ENCODE measurements around the gene CCL26. TPM values are rescaled to one million over a fixed set of nuclear protein-coding genes. Genes with fewer than 3 reads are reported as not detected.

The CCL26 gene
- total RNA-seq, 6 experiments from 2014 or later: not detected

- Histone ChIP-seq H3K36me3 (no peaks in the 10 kb centered on the region), H3K27me3 (no peaks in the 10 kb centered on the region), H3K27ac (no peak overlapping the region), H3K9me3 (no peaks in the 10 kb centered on the region), H3K4me1 (peaks cover 0 to 5% (median 0%) of the 10 kb centered on the region in 4 donors), H3K4me3 (no peak overlapping the region)
- TF ChIP-seq CTCF (IDR thresholded peaks at IDR 0.05): no peak
- no peak for TF ChIP-seq POLR2A (IDR thresholded peaks at IDR 0.05)
- 90% methylated on average over 9 of the region's 9 CpGs for WGBS (ENCODE audit: insufficient coverage, low coverage, low lambda C conversion rate, missing lambda C conversion rate)
- no peak for DNase-seq
- ATAC-seq: no peak
- intact Hi-C loops (cut with DNase I): no loop called here
Observed at GRCh38 chr7:75735581-75736350, 36.2 kb downstream of the CCL26 start.

- Histone ChIP-seq H3K36me3 (no peaks in the 10 kb centered on the region), H3K4me1 (peaks cover 0 to 5% (median 0%) of the 10 kb centered on the region in 4 donors), H3K27ac (no peak overlapping the region), H3K4me3 (no peak overlapping the region), H3K27me3 (no peaks in the 10 kb centered on the region), H3K9me3 (no peaks in the 10 kb centered on the region)
- intact Hi-C loops (cut with DNase I): no loop called here
- DNase-seq: no peak
- 75% methylated on average over 9 of the region's 9 CpGs for WGBS (ENCODE audit: insufficient coverage, low coverage, low lambda C conversion rate, missing lambda C conversion rate)
- no peak for ATAC-seq
- TF ChIP-seq CTCF (IDR thresholded peaks at IDR 0.05) (no peak), POLR2A (IDR thresholded peaks at IDR 0.05) (no peak)
Observed at GRCh38 chr7:75734586-75735458, 37.2 kb downstream of the CCL26 start.

- Histone ChIP-seq H3K36me3 (no peaks in the 10 kb centered on the region), H3K9me3 (no peaks in the 10 kb centered on the region), H3K27ac (no peak overlapping the region), H3K27me3 (no peaks in the 10 kb centered on the region), H3K4me1 (peaks cover 0 to 2% (median 0%) of the 10 kb centered on the region in 4 donors), H3K4me3 (no peak overlapping the region)
- TF ChIP-seq CTCF (IDR thresholded peaks at IDR 0.05) (no peak), POLR2A (IDR thresholded peaks at IDR 0.05) (no peak)
- 72% methylated on average over 13 of the region's 15 CpGs for WGBS (ENCODE audit: insufficient coverage, low coverage, low lambda C conversion rate, missing lambda C conversion rate)
- ATAC-seq (no peak), DNase-seq (no peak)
- intact Hi-C loops (cut with DNase I): no loop called here
Observed at GRCh38 chr7:75732764-75733630, 39.0 kb downstream of the CCL26 start.

GRCh38 chr7:75732016-75732521 lies 39.9 kb downstream of the CCL26 start:
- H3K27ac ChIP-seq: no peak overlapping the region
- intact Hi-C loops (cut with DNase I): no loop called here
- DNase-seq: no peak
- ATAC-seq: no peak
- no peak overlapping the region for H3K4me3 ChIP-seq
- H3K9me3 ChIP-seq: no peaks in the 10 kb centered on the region
- WGBS (ENCODE audit: insufficient coverage, low coverage, low lambda C conversion rate, missing lambda C conversion rate): 88% methylated on average over 11 of the region's 12 CpGs
- no peaks in the 10 kb centered on the region for H3K4me1 ChIP-seq
- no peaks in the 10 kb centered on the region for H3K27me3 ChIP-seq
- H3K36me3 ChIP-seq: no peaks in the 10 kb centered on the region
- no peak for TF ChIP-seq POLR2A (IDR thresholded peaks at IDR 0.05)
- TF ChIP-seq CTCF (IDR thresholded peaks at IDR 0.05): no peak
